Measurements from ENCODE around the gene KRT35. TPM values are rescaled to one million over a fixed set of nuclear protein-coding genes. Genes with fewer than 3 reads are reported as not detected.

Gene KRT35
- total and polyA plus RNA-seq, 4 donors, result not detected

DNA sequence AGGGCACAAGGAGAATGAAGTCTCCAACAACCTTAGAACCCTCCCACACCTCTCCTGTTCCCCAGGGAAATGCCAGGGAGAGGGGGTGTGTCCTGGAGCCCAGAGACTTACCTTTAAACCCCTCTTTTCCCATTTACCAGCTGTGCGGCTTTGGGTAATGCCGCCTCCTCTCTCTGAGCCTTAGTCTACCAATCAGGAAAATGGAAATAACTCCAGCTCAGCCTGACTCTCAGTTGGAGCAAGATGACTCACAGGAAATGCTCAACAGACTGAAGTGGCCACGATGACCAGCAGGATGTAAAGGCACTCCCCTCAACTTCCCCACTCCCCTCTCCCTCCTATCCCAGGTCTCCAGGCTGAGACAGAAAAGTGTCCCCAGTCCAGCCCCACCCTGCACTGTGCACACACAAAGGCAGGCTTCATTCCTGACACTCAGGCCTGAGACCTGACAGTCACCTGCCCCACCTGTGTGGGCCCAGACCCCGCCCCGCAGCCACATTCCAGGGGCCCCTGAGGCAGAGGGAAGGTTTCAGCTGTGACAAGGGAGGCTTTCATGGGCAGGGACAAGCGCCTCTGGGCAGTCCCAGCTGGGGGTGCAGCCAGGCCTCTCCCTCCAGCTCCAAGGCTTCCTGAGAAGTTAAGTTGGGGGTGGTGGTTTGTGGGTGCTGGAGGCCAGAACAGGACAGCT is 40.8 kb upstream of the KRT35 start:
- ATAC-seq (ENCODE audit: insufficient read depth, low FRiP score) (peak; percentile 64), DNase-seq (peak; percentile 45 to 81 (median 71))
- Histone ChIP-seq H3K9ac (ENCODE audit: insufficient read depth in 1 of 2, low read length in 2 of 2) (no peak overlapping the region), H3K9me3 (ENCODE audit: control insufficient read depth in 4 of 4, insufficient read depth in 3 of 4, low read length in 3 of 4) (peaks cover 0 to 3% (median 0%) of the 10 kb centered on the region in 4 donors), H3K36me3 (ENCODE audit: control insufficient read depth in 4 of 4, insufficient read depth in 4 of 4, low read length in 4 of 4) (no peaks in the 10 kb centered on the region), H3K4me1 (ENCODE audit: control insufficient read depth in 5 of 5, insufficient read depth in 5 of 5, low read length in 5 of 5) (peaks cover 0 to 26% (median 0%) of the 10 kb centered on the region in 5 donors), H3K27ac (ENCODE audit: low read depth in 1 of 2, low read length in 1 of 2) (peak overlapping the region in 1 of 2 donors; percentile 87), H3K4me3 (no peak overlapping the region), H3K27me3 (ENCODE audit: control insufficient read depth in 3 of 3, insufficient read depth in 3 of 3, low read length in 2 of 3) (peaks cover 0 to 3% (median 0%) of the 10 kb centered on the region in 3 donors)
- TF ChIP-seq, protein P1, sequence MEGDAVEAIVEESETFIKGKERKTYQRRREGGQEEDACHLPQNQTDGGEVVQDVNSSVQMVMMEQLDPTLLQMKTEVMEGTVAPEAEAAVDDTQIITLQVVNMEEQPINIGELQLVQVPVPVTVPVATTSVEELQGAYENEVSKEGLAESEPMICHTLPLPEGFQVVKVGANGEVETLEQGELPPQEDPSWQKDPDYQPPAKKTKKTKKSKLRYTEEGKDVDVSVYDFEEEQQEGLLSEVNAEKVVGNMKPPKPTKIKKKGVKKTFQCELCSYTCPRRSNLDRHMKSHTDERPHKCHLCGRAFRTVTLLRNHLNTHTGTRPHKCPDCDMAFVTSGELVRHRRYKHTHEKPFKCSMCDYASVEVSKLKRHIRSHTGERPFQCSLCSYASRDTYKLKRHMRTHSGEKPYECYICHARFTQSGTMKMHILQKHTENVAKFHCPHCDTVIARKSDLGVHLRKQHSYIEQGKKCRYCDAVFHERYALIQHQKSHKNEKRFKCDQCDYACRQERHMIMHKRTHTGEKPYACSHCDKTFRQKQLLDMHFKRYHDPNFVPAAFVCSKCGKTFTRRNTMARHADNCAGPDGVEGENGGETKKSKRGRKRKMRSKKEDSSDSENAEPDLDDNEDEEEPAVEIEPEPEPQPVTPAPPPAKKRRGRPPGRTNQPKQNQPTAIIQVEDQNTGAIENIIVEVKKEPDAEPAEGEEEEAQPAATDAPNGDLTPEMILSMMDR (IDR thresholded peaks at IDR 0.05; ENCODE audit: control extremely low read depth, extremely low read depth), result no peak
- WGBS, 2 donors, result 57 to 68% methylated on average over 6 of the region's 6 CpGs

DNA sequence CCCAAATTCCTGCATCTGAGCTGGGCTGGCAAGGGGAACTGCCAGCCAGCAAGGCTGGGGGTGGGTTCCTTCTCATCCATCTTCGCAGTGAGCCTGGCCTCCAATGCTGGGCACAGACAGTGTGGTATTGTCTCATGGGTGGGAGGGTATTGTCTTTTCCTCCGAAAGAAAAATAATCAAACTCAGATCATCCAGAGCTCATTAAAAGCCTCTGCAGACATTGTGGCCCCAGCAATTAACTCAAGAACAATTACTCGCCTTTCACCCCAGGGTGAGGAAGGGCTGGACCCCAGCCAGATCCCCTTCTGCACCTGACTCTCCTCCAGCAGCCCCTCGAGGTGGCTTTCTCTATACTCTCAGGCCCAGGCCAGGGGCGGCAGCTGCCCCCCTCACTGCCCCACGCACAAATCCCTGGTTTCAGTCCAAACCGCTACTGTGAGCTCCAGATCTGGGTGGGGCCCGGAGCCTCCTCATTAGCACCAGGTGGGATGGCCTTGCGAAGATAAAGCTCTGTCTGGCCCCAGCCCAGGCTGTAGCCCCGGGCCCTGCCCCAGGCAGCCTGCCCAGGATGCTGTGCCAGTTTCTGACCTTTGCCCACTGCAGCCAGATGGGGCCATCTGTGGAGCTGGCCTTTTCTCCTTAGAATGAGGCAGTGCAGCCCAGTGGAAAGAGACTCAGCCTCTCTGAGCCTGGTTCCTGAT is 40.0 kb upstream of the KRT35 start:
- no peak for ATAC-seq (ENCODE audit: insufficient read depth, low FRiP score)
- H3K36me3 ChIP-seq (ENCODE audit: control insufficient read depth in 4 of 4, insufficient read depth in 4 of 4, low read length in 4 of 4), result no peaks in the 10 kb centered on the region
- TF ChIP-seq, protein P1 (IDR thresholded peaks at IDR 0.05; ENCODE audit: control extremely low read depth, extremely low read depth), result no peak
- H3K4me1 ChIP-seq (ENCODE audit: control insufficient read depth in 5 of 5, insufficient read depth in 5 of 5, low read length in 5 of 5), result peaks cover 0 to 29% (median 0%) of the 10 kb centered on the region in 5 donors
- DNase-seq, result no peak
- no peak overlapping the region for H3K4me3 ChIP-seq
- H3K9ac ChIP-seq (ENCODE audit: insufficient read depth in 1 of 2, low read length in 2 of 2), result no peak overlapping the region
- WGBS, 2 donors, result 58 to 76% methylated on average over 10 of the region's 10 CpGs
- H3K27ac ChIP-seq (ENCODE audit: low read depth in 1 of 2, low read length in 1 of 2), result peak overlapping the region in 1 of 2 donors; percentile 78
- no peaks in the 10 kb centered on the region for H3K27me3 ChIP-seq (ENCODE audit: control insufficient read depth in 3 of 3, insufficient read depth in 3 of 3, low read length in 2 of 3)
- H3K9me3 ChIP-seq (ENCODE audit: control insufficient read depth in 4 of 4, insufficient read depth in 3 of 4, low read length in 3 of 4), result peaks cover 0 to 4% (median 0%) of the 10 kb centered on the region in 4 donors

DNA sequence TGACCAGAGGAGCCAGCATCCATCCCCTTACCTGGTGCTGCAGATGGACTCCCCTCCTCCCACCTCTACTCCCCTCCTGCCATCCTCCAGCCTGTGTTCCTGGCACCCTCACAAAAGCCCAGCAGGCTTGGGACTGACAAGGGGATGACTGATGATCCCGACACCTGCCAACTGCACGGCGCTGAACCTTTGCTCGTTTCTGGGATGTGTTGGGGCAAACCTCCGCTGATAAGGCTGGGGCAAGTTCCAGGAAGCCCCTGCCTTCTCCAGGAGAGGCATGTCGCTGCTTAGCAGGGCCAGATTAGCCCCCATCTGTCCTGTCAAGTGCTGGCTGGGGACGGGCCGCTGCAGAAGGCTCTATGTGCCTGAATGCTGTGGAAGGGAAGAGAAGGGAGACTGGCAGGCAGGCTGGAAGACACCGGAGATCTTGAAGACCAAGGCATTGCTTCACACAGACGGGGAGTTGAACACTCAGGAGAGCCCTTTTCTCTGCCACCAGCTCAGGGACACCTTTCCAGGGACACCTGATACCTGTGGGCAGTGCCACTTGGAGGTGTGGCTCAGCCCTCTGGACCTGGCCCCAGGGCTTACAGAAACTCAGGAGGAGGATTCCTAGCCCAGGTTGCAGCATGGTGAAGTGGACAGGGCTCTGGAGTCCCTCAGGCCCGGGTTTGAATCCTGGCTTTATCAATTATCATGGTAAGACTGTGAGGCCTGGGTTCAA is 38.7 kb upstream of the KRT35 start:
- no peaks in the 10 kb centered on the region for H3K27me3 ChIP-seq (ENCODE audit: control insufficient read depth in 3 of 3, insufficient read depth in 3 of 3, low read length in 2 of 3)
- ATAC-seq (ENCODE audit: insufficient read depth, low FRiP score), result no peak
- peak in 1 of 3 donors; percentile 16 for DNase-seq

More for the DNA sequence above, 38.7 kb upstream of the KRT35 start:
- H3K4me1 ChIP-seq (ENCODE audit: control insufficient read depth in 5 of 5, insufficient read depth in 5 of 5, low read length in 5 of 5), result peaks cover 0 to 29% (median 0%) of the 10 kb centered on the region in 5 donors
- no peak overlapping the region for H3K9ac ChIP-seq (ENCODE audit: insufficient read depth in 1 of 2, low read length in 2 of 2)
- no peaks in the 10 kb centered on the region for H3K36me3 ChIP-seq (ENCODE audit: control insufficient read depth in 4 of 4, insufficient read depth in 4 of 4, low read length in 4 of 4)
- no peak overlapping the region for H3K27ac ChIP-seq (ENCODE audit: low read depth in 1 of 2, low read length in 1 of 2)
- H3K4me3 ChIP-seq, result no peak overlapping the region
- 45 to 66% methylated on average over 10 to 11 of the region's 11 CpGs for WGBS, 2 donors
- H3K9me3 ChIP-seq (ENCODE audit: control insufficient read depth in 4 of 4, insufficient read depth in 3 of 4, low read length in 3 of 4), result peaks cover 0 to 2% (median 0%) of the 10 kb centered on the region in 4 donors
- TF ChIP-seq, protein P1 (IDR thresholded peaks at IDR 0.05; ENCODE audit: control extremely low read depth, extremely low read depth), result no peak

Measured in lung (tissue), 12 donors.